Kidney (tissue), 14 donors: ENCODE data around the gene GCG. TPM values are rescaled to one million over a fixed set of nuclear protein-coding genes. Genes with fewer than 3 reads are reported as not detected.

Experiments used
- DNase-seq, 5 donors: peaks; one replicate each; pipeline ENCODE4 v3.0.0-alpha.2; 2013 to 2020
- FAIRE-seq: peaks from 2 replicates; lab custom pipeline; 2012; peaks lifted over from hg19 to GRCh38; lab: Jason Lieb, UNC
- H3K27ac ChIP-seq, 2 donors: one replicate each; pipeline ENCODE4 v1.7.0; 2013; ENCODE audit warnings: low read depth in 2 of 2, low read length in 2 of 2, inconsistent platforms in 1 of 2
- H3K27me3 ChIP-seq: one replicate; pipeline ENCODE4 v1.7.1; 2013; ENCODE audit warnings: low read length, inconsistent platforms; ENCODE audit not compliant: control insufficient read depth, insufficient read depth
- H3K36me3 ChIP-seq, 3 donors: one replicate each; pipeline versions ENCODE4 v1.7.0 to v1.7.1; 2013; ENCODE audit warnings: low read length in 3 of 3, control low read depth in 1 of 3, inconsistent platforms in 1 of 3; ENCODE audit not compliant: insufficient read depth in 3 of 3, control insufficient read depth in 2 of 3
- H3K4me1 ChIP-seq, 3 donors: one replicate each; pipeline versions ENCODE4 v1.7.0 to v1.7.1; 2013; ENCODE audit warnings: low read length in 3 of 3, inconsistent platforms in 1 of 3, low read depth in 1 of 3; ENCODE audit not compliant: control insufficient read depth in 2 of 3, insufficient read depth in 2 of 3
- H3K4me3 ChIP-seq, 3 donors: one replicate each; pipeline versions ENCODE4 v1.7.0 to v1.8.1; 2013; ENCODE audit warnings: low read length in 3 of 3, control low read depth in 1 of 3, inconsistent platforms in 1 of 3
- H3K9ac ChIP-seq, 3 donors: one replicate each; pipeline versions ENCODE4 v1.7.0 to v1.7.1; 2013; ENCODE audit warnings: low read length in 3 of 3, control low read depth in 1 of 3, inconsistent platforms in 1 of 3
- H3K9me3 ChIP-seq, 3 donors: one replicate each; pipeline versions ENCODE4 v1.7.0 to v1.7.1; 2013; ENCODE audit warnings: low read length in 3 of 3, control low read depth in 1 of 3, inconsistent platforms in 1 of 3; ENCODE audit not compliant: control insufficient read depth in 2 of 3, insufficient read depth in 1 of 3
- CTCF ChIP-seq: IDR thresholded peaks from 3 replicates; pipeline ENCODE4 v1.5.1; 2012; ENCODE audit warnings: mild to moderate bottlenecking, moderate library complexity, borderline replicate concordance; ENCODE audit not compliant: insufficient read depth; ENCODE audit errors: extremely low read depth
- intact Hi-C: fragments of 100-400 bp; cut with DNase I; formaldehyde crosslinking; loops from one replicate; pipeline ENCODE4 v1.11.1; 2022
- polyA plus RNA-seq: library from polyadenylated mRNA; stranded (reverse); fragments of 350-450 nt; fragmentation: Illumina TruSeq; extraction: RNeasy Lipid Tissue Mini Kit (QIAGEN cat#74804); gene quantifications from one replicate; pipeline ENCODE4 v1.2.3, GENCODE V29; 2014; ENCODE audit warnings: low read depth, low replicate concordance; ENCODE audit not compliant: insufficient read depth
- total RNA-seq: library from RNA; stranded (reverse); fragmentation: NEBNext Ultra II Directional; extraction: Animal tissue kit (Norgen Biotek cat#: 25700); gene quantifications from one replicate; pipeline ENCODE4 v1.2.1, GENCODE V29; 2021
- donor health status: control.
- donor health status: control.
- donor health status: control.
- donor health status: control.
- donor health status: control.
- donor health status: DM: yes; HTN: yes; CAD: no.
- donor health status: Normal renal cell carcinoma (clear cell type).

Gene GCG
- total and polyA plus RNA-seq, 2 donors from 2014 or later: not detected

GRCh38 chr2:162174746-162175145, 22.7 kb upstream of the GCG start:
- TF ChIP-seq CTCF: no peak
- H3K27ac ChIP-seq: no peak overlapping the region
- no peak for FAIRE-seq
- H3K36me3 ChIP-seq: no peaks in the 10 kb centered on the region
- H3K27me3 ChIP-seq: no peaks in the 10 kb centered on the region
- intact Hi-C loops: no loop called here
- DNase-seq: no peak
- no peak overlapping the region for H3K4me3 ChIP-seq
- no peaks in the 10 kb centered on the region for H3K4me1 ChIP-seq
- H3K9me3 ChIP-seq: no peaks in the 10 kb centered on the region
- no peak overlapping the region for H3K9ac ChIP-seq

- Histone ChIP-seq H3K4me1 (no peaks in the 10 kb centered on the region), H3K27ac (no peak overlapping the region), H3K36me3 (no peaks in the 10 kb centered on the region), H3K4me3 (no peak overlapping the region), H3K27me3 (no peaks in the 10 kb centered on the region), H3K9me3 (no peaks in the 10 kb centered on the region), H3K9ac (no peak overlapping the region)
- TF ChIP-seq CTCF: no peak
- DNase-seq (no peak), FAIRE-seq (no peak)
- intact Hi-C loops: no loop called here
These were observed 20.8 kb upstream of the GCG start for GRCh38 chr2:162172802-162173370.

- no peak for DNase-seq
- Histone ChIP-seq H3K9me3 (no peaks in the 10 kb centered on the region), H3K36me3 (no peaks in the 10 kb centered on the region), H3K27me3 (no peaks in the 10 kb centered on the region), H3K4me1 (no peaks in the 10 kb centered on the region), H3K9ac (no peak overlapping the region), H3K4me3 (no peak overlapping the region), H3K27ac (no peak overlapping the region)
- no peak for TF ChIP-seq CTCF
- intact Hi-C loops: no loop called here
- no peak for FAIRE-seq
These were observed 14.7 kb upstream of the GCG start for GRCh38 chr2:162166745-162167144.

GRCh38 chr2:162166174-162166573, 14.1 kb upstream of the GCG start:
- Histone ChIP-seq H3K4me1 (no peaks in the 10 kb centered on the region), H3K27me3 (no peaks in the 10 kb centered on the region), H3K36me3 (no peaks in the 10 kb centered on the region), H3K9me3 (no peaks in the 10 kb centered on the region), H3K9ac (no peak overlapping the region), H3K27ac (no peak overlapping the region), H3K4me3 (no peak overlapping the region)
- intact Hi-C loops: no loop called here
- TF ChIP-seq CTCF: no peak
- DNase-seq (no peak), FAIRE-seq (no peak)
